ENCODE data around the gene PDE6G.

Gene PDE6G

DNA sequence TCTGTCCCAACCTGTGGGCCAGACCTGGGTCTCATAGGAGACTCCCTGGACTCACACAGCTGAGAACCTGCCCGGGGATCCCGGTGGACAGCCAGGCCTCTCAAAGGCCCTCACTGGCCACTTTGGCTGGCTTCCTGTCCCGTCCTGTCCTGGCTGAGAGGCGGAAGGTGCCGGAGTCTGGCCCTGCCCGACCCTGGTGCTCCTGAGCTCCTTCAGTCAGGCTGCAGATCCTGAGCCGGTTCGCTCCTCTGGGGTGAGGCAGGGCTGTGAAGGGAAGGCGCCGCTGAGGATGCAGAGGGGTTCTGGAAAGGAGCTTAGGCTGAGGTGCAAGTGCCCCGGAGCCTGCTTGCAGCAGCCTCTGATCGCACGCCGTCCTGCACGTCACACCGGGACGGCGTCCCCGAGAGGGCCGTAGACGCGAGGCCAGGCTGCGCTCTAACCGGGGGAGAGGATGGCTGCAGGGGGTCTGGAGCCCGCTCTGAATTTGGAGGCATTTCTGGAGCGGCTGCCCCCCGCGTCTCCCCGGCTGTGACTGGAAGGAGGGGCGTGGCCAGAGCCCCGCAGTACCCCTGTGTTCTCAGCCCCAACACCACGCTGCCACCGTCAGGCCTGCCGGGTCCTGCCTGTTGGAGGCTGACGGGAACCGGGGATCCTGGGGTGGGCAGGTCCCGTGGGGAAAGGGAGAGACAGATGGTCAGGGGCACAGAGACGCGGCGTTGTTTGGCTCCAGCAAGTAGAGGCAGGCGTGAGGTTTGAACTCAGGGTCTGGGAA, 31.6 kb upstream of the PDE6G start:
- no peak for DNase-seq

DNA sequence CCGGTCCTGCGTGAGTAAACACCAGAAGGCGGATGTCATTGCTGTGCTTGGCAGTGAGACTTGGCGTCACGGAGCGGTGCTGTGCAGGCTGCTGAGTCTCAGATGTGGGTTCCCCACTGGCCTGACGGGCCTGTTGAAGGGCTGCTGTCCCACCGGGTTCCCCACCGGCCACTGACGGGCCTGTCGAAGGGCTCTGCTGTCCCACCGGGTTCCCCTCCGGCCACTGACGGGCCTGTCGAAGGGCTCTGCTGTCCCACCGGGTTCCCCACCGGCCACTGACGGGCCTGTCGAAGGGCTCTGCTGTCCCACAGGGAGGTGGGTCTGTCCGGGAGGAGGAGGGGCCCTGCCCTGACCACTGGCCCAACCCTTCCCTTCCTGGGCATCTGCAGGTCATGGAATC, 30.3 kb upstream of the PDE6G start:
- no peak for DNase-seq

DNA sequence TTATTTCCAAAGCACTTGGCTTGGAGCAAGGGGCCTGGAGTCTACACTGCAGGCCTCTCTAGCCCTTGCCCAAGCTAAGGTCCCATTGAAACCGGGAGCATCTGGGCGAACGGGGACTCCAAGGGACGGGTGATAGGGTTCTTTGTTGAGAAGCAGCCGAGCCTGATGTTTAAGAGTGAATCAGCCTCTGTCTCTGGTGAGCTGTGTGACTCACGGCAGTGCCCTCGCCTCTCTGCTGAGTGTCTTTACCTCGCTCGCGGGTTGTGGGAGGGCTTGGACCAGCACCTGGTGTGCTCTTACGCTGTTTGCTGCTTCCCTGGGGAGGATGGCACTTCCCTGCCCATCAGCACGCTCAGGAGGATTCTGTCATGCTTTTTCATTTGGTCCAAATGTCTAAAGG, 28.8 kb upstream of the PDE6G start:
- DNase-seq: no peak

DNA sequence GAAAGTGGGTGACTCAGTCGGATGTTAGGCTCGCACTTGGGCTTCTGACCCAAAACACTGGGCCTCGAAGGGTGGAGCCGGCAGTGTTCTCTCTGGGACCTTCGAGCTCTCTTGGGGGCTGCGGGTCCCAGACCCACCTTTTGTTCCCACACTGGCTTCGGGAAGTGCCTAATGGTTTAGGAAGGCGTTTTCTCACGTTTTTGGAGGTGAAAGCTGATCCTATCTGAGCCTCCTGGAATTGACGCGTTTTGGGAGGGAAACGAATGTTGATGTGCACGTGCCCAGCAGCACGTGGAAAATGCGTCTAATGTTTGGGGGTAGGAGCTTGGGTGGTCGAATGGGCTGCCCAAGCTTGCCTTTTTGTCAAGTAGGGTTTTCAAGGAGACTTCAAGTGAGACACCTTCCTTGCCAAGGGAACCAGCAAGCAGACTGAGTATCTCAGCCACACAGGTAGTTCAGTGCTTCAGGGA, 28.1 kb upstream of the PDE6G start:
- no peak for DNase-seq

DNA sequence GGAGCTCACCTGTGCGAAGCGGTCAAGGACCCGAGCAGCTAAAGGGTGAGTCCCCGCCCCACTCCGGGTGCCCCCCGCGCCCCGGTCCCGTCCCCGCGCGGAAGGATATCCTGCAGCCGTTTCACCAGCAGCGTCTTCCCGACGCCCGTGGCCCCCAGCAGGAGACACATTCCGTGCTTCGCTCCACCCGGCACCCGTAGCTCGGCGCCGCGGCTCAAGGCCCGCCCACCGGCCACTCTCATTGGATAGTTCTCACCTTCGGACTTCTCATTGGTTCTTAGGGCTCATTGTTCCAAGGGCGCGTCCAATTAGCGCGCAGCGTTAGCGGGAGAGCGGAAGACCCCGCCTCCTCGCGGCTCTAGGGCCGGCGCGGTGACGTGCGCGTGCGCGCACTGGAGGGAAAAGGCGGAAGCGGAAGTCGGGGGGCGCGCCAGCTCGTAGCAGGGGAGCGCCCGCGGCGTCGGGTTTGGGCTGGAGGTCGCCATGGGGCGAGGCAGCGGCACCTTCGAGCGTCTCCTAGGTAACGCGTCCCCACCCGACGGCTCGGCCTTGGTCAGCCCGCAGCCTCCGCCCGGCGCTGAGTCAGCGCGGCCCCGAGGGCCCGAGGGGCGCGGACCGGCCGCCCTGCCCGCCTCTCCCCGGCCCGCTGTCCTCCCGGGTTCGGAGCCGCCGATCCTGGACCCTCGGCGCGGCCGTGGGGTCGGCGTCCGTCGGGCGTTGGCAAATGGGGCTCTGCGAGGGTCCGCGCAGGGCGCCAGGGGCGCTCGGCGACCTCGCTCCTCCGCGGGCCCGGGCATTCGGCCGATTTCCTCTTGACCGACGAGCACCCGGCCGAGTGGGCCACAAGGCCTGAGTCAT, 27.5 kb upstream of the PDE6G start, which contains the start of the genes ARL16 and HGS:
Gene ARL16 (minus strand): TSS at position 214 of the 858 bp plus-strand sequence. CDS start 44 bp downstream, at position 170.
Gene HGS (plus strand): TSS at position 428 of the 858 bp plus-strand sequence. CDS start 56 bp downstream, at position 484.
- DNase-seq: peak; percentile 45 to 99 (median 94)

DNA sequence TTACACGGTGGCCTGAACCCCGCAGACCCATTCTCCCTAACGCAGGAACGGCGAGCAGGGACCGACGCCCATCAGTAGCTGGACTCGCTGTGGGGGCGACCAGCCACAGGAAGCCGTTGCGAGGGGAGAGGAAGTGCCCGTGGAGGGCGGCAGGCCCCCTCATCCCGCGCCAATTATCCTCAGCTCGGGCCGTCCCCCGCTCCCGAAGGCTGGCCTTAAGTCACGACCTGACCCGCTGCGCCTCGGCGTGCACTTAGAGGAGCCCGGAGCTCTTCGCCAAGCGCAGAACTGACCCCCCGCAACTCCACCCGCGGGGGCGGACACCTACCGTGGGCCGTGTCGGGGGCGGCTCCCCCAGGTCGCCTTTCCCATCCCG, 26.9 kb upstream of the PDE6G start:
- peak in 1 of 56 donors; percentile 57 for DNase-seq

DNA sequence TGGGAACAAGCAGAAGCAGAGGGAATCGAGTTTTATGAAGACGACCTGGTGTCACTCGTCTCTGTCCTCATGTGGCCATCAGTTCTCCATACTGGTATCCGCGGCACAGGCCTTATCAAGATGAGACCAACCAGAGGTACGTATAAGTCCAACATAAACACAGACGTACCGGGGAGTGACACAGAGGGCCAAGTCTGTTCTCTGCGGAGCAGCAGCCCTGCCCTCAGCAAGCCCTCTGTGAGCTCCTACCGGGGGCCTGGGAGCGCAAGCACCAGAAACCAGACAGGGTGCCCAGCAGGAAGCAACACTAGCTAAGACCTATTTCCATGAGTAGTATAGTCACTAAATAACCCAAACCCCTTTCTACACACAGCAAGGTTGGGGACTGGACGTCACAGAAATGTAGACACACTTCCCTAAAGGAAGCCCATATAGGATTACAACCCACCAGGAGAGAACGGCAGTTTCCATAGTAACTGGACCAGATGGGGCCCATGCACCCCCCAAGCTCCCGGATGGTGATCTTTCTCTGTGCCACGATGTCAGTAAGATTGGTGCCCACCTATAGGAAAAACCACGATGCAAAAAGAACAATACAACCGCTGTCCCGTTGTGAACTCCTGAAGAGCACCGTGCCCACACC, 26.3 kb upstream of the PDE6G start:
- no peak for DNase-seq

DNA sequence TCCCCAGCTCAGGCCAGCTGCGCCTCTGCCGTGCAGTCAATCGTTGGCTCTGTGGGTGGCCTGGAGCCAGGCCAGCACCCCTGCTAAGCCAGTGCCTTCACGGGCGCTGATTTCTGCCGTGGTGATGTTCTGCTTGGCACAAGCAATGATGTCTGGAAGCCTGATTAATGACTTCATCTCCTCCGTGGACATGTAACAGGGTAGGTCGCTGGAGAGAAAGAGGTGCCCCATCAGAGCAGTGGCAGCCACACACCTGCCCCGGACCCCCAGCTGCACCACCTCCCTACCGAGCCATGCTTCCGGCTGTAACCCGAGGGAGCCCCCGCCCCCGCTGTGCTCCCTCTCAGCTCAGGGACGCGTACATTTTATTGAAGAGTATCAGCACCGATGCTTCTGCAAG, 25.3 kb upstream of the PDE6G start:
- DNase-seq: peak in 16 of 56 donors; percentile 2 to 58 (median 34)

DNA sequence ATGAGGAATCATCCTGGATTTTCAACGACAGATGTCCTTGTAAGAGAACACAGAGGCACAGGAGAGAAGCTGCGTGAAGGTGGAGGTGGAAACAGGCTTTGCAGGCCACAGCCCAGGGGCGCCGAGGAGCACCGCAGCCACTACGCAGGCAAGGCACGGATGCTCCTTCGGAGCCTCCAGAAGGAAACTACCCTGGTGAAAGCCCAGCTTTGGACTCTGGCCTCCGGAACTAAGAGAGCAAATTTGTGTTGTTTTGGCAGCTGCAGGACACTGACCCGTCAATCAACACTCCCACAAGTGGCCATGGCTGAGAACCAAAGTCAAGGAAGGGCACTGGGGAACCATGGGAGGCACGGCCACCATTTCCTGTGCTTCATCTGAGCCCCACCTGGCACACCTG, 23.8 kb upstream of the PDE6G start:
- no peak for DNase-seq

DNA sequence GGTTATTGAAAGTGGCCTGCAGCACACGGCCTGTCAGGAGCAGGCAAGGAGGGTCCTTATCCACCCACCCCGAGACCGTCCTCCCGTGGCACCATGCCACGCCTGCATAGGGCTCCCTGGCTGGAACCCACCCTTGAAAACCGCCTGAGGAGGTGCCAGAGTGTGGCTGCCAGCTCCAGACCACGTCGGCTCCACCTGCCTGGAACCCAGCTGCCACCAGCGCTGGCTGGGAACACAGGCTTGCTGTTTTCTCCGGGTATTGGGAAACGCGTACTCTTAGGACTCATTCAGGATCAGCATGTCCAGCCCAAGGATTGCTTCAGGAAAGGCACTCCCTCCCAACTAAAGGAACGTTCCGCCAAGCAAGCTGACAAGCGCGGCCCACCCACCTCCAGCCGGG, 20.6 kb upstream of the PDE6G start:
- peak in 5 of 56 donors; percentile 11 to 35 (median 24) for DNase-seq

DNA sequence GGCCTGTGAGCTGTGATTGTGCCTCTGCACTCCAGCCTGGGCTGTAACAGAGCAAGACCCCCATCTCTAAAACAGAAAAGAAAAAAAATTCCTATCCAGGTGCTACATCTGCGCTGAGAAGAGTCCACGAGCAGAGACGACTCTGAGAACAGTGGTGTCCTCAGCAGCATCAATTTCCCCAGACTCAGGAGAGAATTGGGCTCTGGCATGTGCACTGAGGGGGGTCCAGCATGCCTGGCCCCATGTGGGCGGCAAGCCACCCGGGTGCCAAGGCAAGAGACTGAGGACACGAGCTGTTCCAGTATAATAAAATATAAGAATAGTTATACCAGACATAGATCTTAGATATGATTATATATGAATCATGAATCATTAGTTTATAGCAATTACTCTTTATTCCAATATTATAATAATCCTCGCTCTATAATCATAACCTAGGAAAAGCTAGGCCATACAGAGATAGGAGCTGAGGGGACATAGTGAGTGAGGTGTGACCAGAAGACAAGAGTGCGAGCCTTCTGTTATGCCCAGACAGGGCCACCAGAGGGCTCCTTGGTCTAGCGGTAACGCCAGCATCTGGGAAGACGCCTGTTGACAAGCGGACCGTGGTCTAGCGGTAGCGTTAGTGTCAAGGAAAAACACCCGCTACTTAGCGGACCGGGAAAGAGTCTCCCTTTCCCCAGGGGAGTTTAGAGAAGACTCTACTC, 19.3 kb upstream of the PDE6G start:
- peak in 16 of 56 donors; percentile 7 to 50 (median 34) for DNase-seq

DNA sequence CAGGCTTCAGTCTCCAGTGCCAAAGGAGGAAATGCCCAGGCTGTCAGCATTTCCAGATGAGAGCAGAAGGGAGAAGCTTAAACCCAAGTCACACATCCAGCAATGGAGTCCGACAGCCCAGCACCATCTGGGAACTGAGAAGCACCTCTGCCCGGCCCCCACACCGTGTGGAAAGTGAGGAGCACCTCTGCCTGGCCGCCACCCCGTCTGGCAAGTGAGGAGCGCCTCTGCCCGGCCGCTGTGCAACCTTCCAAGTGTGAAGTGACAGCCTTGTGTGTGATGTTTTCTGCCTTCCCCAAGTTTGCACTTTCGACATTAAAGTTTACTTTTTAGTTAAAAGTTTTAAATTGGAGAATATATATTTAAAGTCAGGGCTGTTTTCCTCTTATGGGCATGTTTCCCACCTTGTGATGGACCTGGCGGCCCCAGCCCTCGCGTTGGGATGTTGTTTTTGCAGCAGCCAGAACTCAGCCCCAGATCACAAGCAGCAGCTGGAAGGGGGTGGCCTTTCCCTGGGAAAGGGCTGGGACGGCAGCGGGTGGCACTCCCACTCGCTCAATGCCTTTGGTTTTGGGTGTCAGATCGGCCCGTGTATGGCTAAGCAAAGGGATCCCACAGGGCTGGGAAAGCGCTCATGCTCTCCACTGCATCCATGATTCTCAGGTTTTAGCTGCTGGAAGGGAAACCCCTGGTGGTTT, 17.4 kb upstream of the PDE6G start:
- no peak for DNase-seq

DNA sequence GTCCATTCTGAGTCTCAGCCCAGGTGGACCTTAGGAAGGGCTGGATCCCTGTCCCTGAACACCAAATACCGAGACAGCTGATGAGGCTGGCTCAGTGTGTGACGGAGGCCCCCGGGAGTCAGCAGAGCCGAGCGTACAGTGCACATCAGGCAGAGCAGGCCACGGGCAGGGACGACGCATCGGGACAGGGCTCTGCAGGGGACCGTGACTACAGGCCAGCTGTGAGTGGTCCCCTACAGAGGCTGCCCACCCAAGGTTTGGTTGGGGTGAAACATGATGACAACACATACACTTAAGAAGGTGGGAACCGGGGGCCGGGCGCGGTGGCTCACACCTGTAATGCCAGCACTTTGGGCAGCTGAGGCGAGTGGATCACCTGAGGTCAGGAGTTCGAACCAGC, 16.6 kb upstream of the PDE6G start:
- DNase-seq: no peak

DNA sequence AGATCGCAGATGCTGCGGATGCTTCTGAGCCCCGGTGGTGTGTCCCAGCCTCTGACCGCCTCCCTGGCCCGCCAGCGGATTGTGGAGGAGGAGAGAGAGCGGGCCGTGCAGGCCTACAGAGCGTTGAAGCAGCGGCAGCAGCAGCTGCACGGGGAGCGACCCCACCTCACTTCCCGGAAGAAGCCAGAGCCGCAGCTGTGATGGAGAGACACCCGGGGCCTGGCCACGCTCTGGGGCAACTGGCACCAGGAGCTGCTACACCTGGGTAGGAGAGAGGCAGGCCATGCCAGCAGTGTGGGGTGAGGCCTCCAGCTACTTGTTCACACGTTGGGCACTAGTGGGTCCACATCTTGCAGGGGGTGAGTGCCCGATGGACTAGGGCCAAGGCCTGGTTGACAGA, 16.2 kb upstream of the PDE6G start:
- DNase-seq: no peak

DNA sequence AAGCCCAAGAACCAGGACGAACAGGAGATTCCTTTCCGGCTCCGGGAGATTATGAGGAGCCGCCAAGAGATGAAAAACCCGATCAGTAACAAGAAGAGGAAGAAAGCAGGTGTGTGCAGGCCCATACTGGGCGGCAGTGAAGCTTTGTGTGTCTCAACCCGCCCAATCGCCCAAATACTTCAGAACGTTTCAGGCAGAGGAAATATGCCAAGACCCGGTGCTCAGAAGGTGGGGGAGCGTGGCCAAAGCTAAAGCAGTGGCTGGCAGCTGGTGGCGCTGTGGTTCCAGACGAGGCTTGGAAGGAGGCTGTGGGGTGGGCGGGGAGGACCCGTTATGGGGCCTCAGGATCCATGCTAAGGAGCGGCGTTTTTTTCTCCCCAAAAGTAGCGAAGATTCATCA, 11.4 kb upstream of the PDE6G start:
- no peak for DNase-seq

DNA sequence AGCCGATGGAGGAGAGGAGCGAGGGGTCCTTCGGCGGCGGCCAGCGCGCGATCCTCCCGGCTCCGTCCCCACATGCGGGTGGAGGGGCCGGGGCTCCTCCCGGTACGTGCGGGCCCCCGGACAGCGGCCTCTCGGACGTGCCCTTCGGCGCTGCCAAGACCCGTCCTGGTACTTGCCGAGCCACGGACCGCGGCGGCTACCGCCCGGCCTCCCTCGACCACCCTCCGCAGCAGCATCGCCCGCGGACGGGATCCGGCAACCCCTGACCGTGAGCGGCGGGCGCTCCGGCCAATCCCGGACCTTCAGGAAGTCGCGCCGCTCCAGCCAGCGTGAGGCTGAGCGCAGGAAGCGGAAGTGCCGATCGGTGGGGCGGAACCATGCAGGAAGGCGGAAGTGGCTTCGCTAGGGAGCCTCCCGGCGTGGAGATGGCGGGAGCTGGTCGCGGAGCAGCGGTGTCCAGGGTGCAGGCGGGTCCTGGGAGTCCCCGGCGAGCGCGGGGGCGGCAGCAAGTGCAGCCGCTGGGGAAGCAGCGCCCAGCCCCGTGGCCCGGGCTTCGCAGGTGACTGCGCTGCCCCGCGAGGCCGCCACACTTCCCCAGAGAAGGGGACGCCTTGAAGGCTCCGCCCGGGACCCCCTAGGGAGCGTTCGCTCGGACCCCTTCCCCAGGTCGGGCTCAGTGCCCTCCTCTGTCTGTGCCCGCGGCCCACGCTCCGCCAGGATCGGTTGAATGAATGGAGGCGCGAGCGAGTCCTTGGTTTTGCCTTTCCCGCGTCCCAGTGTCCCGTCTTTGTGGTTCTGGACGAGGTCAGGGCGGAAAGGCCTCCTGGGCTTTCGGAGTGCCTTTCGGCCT, 10.2 kb upstream of the PDE6G start, which contains the start of the genes CCDC137 and OXLD1:
Gene CCDC137 (plus strand): TSS at position 396 of the 850 bp plus-strand sequence. CDS start 30 bp downstream, at position 426.
Gene OXLD1 (minus strand): TSS at position 264 of the 850 bp plus-strand sequence. CDS start 28 bp downstream, at position 236.
- peak; percentile 73 to 97 (median 92) for DNase-seq

DNA sequence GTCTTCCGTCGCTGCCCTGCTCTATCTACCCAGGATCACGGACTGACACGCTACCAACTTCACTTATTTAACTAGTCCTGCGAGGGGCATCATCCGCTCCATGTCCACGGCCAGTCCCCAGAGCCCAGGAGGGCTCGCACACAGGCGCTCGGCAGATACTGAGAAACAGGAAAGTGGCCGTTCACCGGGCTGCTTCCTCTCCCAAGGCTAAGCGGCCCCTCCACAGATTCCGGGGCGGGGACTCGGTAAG, 9.7 kb upstream of the PDE6G start:
- DNase-seq: no peak

DNA sequence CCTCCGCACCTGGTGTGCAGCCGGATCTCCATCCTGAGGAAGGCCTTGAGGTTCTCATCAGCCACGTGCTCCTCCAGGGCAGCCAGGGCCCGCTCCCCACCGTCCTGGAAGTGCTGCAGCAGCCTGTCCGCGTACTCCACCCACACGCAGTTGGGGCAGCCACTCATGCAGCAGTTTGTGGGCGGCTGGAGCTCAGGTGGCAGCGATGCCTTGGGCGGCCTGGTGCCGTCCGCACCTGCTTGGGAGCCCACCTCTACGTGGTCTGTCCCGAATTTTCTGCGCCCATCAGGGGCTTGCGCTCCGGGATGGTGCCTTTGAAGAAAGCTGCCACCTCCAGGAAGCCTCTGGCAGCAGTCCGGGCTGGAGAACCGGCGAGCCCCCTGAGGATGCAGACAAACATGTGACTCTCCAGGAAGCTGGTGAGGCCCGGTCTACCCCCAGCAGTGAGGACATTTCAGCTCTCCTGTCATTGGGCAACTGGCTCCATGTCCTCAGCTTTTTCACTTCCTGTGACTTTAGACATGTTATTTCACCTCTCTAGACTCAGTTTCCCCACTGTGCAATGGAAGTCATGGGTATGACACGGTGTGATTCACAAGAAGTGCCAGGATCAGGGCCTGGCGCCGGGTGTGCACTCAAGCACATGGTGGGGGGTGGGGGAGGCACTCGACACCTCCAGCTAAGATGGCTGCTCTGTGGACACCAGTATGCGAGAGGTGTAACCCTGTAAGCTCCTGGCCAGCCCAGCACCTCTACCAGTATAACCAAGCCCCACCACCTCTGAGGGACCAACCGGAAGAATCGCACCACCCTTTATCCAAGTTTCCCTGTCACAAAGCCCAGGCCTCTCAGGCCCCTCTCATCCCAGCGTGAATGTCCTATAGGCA, 9.1 kb upstream of the PDE6G start:
- DNase-seq: peak in 5 of 56 donors; percentile 7 to 31 (median 18)
